ENCODE data around the gene FAAP20. TPM values are rescaled to one million over a fixed set of nuclear protein-coding genes. Genes with fewer than 3 reads are reported as not detected.

FAAP20 gene
- total RNA-seq, 1 experiment from 2014 or later: 112 TPM

DNA sequence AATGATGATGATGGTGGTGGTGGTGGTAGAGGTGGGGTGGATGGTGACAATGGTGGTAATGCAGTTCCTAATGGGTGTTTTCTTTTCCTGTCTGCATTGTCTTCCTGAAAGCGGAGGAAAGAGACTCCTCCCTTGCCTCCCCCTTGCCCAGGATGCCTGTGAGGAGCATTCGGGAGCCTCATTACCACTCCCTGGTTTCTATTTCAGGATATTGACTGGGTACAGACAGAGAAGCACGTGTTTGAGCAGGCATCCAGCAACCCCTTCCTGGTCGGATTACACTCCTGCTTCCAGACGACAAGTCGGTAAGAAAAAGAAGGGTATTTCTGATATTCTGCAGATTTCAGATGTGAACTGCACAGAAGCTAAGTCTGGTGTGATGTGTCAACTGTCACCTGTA lies 38.8 kb downstream of the FAAP20 start:
- Histone ChIP-seq H3K4me2 (ENCODE audit: low read length) (no peak overlapping the region), H3K9me3 (ENCODE audit: control insufficient read depth in 1 of 2, insufficient read depth in 1 of 2, low read depth in 1 of 2, low read length in 2 of 2) (peaks cover 0 to 4% of the 10 kb centered on the region in 2 experiments; a peak in 1 of 4 replicates), H4K20me1 (ENCODE audit: insufficient read depth) (no peaks in the 10 kb centered on the region), H2AFZ (ENCODE audit: low read depth, low read length, poor library complexity, severe bottlenecking) (no peak overlapping the region), H3K4me1 (ENCODE audit: control insufficient read depth in 1 of 2, insufficient read depth in 2 of 2, low read length in 2 of 2) (no peaks in the 10 kb centered on the region), H3K27ac (ENCODE audit: low read depth, low read length) (no peak overlapping the region), H3K79me2 (ENCODE audit: insufficient read depth, low read length) (no peaks in the 10 kb centered on the region), H3K9me2 (ENCODE audit: insufficient read depth) (no peaks in the 10 kb centered on the region), H3K9ac (ENCODE audit: low read length) (no peak overlapping the region), H3K36me3 (ENCODE audit: control insufficient read depth in 1 of 2, insufficient read depth in 2 of 2, low read length in 2 of 2) (peaks cover 0 to 2% of the 10 kb centered on the region in 2 experiments; a peak in 2 of 4 replicates), H3K4me3 (replicated peaks in 1 of 2; ENCODE audit: low read depth in 1 of 2, low read length in 2 of 2) (no peak overlapping the region), H3K27me3 (ENCODE audit: insufficient read depth, low read length) (no peaks in the 10 kb centered on the region)
- no peak for TF ChIP-seq JUND (IDR thresholded peaks at IDR 0.05)
- no peak for TF ChIP-seq TCF7L2 (IDR thresholded peaks at IDR 0.05; ENCODE audit: borderline replicate concordance, extremely low read depth, insufficient read depth, insufficient read length)
- TF ChIP-seq REST (IDR thresholded peaks at IDR 0.05; ENCODE audit: low read depth): no peak
- TF ChIP-seq ZFX (IDR thresholded peaks at IDR 0.05): no peak
- no peak for TF ChIP-seq SRF (IDR thresholded peaks at IDR 0.05; ENCODE audit: low read depth)
- no peak for TF ChIP-seq ELF1 (IDR thresholded peaks at IDR 0.05; ENCODE audit: borderline replicate concordance, low read depth)
- TF ChIP-seq CEBPB (IDR thresholded peaks at IDR 0.05; ENCODE audit: low read depth): no peak
- no peak for TF ChIP-seq SIN3A (IDR thresholded peaks at IDR 0.05; ENCODE audit: low read depth)
- TF ChIP-seq ZBTB33 (IDR thresholded peaks at IDR 0.05; ENCODE audit: extremely low read depth, insufficient replicate concordance, low read length): no peak
- no peak for TF ChIP-seq EZH2phosphoT487 (IDR thresholded peaks at IDR 0.05; ENCODE audit: borderline replicate concordance)
- TF ChIP-seq RAD21 (IDR thresholded peaks at IDR 0.05; ENCODE audit: low read depth): no peak
- no peak for TF ChIP-seq POLR2AphosphoS5 (IDR thresholded peaks at IDR 0.05; ENCODE audit: low read depth, low read length)
- POLR2A ChIA-PET: no interaction called here
- RAD21 ChIA-PET (ENCODE audit: low non-redundant PET in 1 of 2, low total read pairs in 2 of 2, uncharacterized antibody in 2 of 2, unreplicated experiment in 2 of 2): no interaction called here
- CTCF ChIA-PET: no interaction called here
- DNase-seq (ENCODE audit: low read depth, low spot score) (no peak), ATAC-seq (no peak)
- no TSS peak for BruUV-seq (replicated peaks)
- intact Hi-C loops (cut with micrococcal nuclease): no loop called here
